Measurements from ENCODE around the gene GID4.

GID4 gene

GRCh38 chr17:18105595-18105994 is 66.4 kb downstream of the GID4 start:
- no peak for DNase-seq

- no peak for DNase-seq
Measured at GRCh38 chr17:18106211-18106610, 67.0 kb downstream of the GID4 start.

GRCh38 chr17:18107061-18107790 is 68.0 kb downstream of the GID4 start:
- no peak for DNase-seq

- DNase-seq = no peak
Measured at GRCh38 chr17:18107971-18108370, 68.8 kb downstream of the GID4 start.

GRCh38 chr17:18108401-18109312 is 69.4 kb downstream of the GID4 start, which contains the start of gene MYO15A:
Gene MYO15A, plus strand, starts transcription at chr17:18108756. Its CDS starts 10,045 bp downstream, at chr17:18118801.
- DNase-seq = no peak

- DNase-seq = no peak
Measured at GRCh38 chr17:18109935-18110485, 70.8 kb downstream of the GID4 start.

- no peak for DNase-seq
Measured at GRCh38 chr17:18110636-18111145, 71.5 kb downstream of the GID4 start.

- DNase-seq = no peak
Measured at GRCh38 chr17:18111330-18111971, 72.2 kb downstream of the GID4 start.

- DNase-seq = no peak
Measured at GRCh38 chr17:18115517-18115916, 76.3 kb downstream of the GID4 start.

- DNase-seq = no peak
Measured at GRCh38 chr17:18116078-18116477, 76.9 kb downstream of the GID4 start.

GRCh38 chr17:18117533-18117932 is 78.3 kb downstream of the GID4 start:
- no peak for DNase-seq

Measured in NCI-H1105 (cell line).